Raji (cell line): ENCODE measurements around the gene IRS4.

ENCODE experiments used
- POLR2A ChIP-seq: IDR thresholded peaks from 2 replicates; pipeline ENCODE4 v1.6.1; 2011; ENCODE audit warnings: low read depth, low read length, control low read depth; ENCODE audit not compliant: insufficient read depth

Gene IRS4

GRCh38 chrX:108701633-108702032, 34.7 kb downstream of the IRS4 start:
- no peak for TF ChIP-seq POLR2A

- TF ChIP-seq POLR2A, result no peak
Observed at GRCh38 chrX:108699368-108699767, 37.0 kb downstream of the IRS4 start.

GRCh38 chrX:108696690-108697089, 39.7 kb downstream of the IRS4 start:
- no peak for TF ChIP-seq POLR2A
